GM20431 (cell line): Measurements from ENCODE around the gene PLPPR1.
"Not testable (repeated sequence)": the region's sequence is repeated elsewhere in the genome, so short reads cannot be mapped to it uniquely, and the experiment has no call there.

Experiments
- in situ Hi-C: fragments of 300-500 bp; cut with MseI, MboI; formaldehyde crosslinking; loops from one replicate; pipeline ENCODE4 v1.15.0; 2020; ENCODE audit warnings: low sequenced_read_pairs; ENCODE audit not compliant: unreplicated experiment

The PLPPR1 gene

DNA sequence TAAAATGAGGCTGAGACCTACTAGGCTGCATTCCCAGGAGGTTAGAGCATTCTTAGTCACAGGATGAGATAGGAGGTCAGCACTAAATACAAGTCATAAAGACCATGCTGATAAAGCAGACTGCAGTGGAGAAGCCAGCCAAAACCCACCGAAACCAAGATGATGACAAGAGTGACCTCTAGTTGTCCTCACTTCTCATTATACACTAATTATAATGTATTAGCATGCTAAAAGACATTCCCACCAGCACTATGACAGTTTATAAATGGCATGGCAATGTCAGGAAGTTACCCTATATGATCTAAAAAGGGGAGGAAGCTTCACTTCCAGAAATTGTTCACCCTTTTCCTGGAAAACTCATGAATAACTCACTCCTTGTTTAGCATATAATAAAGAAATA is 88.6 kb downstream of the PLPPR1 start:
- in situ Hi-C loops: loop anchor here (25.0 kb wide), 1 partner anchor 120 kb away; no protein-coding TSS in a partner anchor

DNA sequence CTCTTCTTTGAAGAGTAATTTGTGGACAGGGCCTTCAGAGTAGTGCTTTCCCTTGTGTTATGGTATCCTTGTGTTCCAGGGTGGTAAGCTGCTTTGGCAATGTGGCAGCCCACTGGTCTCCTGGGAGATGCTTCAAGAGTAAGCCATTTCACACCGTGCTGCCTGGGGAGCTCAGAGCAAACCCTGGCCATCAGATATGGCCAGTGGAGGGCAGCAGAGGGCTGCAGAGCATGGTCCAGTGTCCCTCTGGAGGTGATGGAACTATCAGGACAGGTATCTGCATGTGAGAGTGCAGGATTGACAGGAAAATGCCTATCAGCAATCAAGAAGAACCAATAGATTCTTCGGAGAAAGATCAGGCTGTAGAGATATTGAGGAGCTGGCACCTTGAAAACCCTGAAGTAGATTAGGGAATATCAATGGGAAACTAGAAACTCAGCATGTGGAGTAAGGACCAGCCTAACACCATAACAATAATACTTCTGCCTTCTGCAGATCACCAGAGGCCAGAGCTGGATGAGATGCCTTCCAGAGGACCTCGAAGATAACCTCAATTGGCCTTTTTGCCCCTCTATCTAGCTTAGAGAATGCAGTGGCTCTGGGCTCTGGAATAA is 90.8 kb downstream of the PLPPR1 start:
- in situ Hi-C loops: loop anchor here (25.0 kb wide), 1 partner anchor 118 kb away; no protein-coding TSS in a partner anchor

DNA sequence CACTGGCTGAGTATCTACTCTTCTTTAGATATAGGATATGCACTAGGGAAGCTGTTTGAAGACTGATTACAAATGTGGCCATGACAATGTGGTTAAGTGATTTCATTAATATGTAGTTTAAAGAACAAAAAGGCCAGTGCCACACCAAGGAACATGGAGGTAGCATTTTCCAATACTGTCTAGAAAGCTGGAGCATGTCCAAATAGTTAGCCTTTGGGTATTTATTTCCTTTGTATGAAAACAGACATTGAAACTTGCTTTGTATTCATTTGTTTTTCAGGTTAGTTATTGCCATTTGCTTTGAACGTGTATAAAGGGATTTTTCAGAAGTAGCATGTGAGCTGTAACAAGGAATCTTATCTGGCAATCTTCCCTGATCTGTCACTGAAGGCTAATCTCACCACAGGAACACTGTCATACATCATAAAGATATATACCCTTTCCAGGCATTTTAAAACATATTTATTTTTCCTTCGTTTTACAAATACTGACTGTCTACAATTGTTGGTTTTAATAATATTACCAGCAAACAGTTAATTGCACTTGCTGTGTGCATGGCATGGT is 93.4 kb downstream of the PLPPR1 start:
- in situ Hi-C loops: loop anchor here (25.0 kb wide), 1 partner anchor 115 kb away; no protein-coding TSS in a partner anchor

DNA sequence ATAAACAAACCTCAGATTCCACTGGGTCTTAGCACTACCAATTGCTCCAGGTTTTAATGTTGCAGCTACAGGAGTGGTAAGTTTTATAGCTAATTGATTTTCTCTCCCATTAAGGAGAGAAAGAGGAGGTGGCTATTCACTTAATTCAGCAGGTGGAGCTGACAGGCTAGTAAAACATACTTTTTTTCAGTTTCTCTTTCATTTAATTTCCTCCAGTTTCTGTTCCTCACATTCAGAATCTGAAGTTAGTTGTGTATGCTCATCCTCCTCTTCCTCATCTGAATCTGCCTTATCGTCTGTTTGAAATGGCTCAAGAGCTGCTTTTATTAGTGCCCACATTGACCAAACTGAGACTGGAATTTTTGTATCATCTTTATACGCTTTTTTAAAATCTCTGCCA is 98.0 kb downstream of the PLPPR1 start:
- in situ Hi-C loops: no loop called here

DNA sequence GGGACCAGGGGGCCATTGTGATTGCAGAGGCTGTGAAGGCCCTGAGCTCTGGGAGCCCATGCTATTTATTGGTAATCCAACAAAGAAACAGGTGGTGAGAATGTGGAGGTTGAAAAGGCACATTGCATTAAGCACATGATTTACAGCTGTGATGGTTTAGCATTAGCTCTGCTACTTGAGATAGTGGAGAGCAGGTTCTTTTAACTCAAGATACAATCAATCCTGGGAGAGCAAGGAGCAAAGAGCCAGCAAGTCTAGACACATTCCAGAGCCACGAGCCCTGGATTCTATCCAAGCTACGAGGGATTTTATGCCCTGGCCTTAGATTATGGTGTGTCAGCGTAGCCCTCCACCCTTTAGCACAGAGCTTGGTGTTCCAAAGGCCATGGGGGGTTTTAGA is 98.8 kb downstream of the PLPPR1 start:
- in situ Hi-C loops: not testable (repeated sequence)

DNA sequence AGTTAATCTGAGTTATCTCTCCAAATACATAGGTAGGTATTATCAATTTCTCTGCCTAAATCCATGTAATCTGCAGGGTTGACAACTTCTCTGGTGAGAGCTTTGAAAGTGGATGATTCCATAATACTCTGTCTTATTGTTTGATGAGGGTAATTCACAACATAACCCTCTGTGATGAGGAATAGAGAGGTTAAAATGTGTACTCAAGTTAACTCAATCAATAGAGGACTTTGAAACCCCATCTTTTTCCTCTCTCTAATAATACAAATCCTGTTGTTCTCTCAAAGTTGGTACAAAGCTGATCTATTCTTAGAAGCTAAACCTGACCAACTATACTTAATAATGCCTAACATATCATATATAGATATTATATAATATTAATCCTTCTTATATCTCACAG is 100.1 kb downstream of the PLPPR1 start:
- in situ Hi-C loops: no loop called here

DNA sequence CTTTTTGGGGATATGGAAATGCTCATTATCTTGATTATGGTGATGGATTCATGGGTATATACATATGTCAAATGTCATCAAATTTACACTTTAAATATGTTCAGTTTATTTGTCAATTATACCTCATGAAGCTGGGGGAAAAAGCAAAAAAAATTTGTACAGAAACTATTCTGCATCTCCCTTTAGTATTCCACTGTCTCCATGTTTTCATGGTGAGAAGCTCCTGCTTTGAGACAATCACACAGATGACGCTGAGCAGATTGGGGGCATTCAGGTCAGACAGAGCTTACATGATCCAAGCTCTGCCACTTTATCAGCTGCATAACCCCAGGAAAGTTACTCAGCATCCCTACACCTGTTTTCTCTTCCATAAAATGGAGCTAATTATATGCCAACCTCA is 101.5 kb downstream of the PLPPR1 start:
- in situ Hi-C loops: no loop called here

DNA sequence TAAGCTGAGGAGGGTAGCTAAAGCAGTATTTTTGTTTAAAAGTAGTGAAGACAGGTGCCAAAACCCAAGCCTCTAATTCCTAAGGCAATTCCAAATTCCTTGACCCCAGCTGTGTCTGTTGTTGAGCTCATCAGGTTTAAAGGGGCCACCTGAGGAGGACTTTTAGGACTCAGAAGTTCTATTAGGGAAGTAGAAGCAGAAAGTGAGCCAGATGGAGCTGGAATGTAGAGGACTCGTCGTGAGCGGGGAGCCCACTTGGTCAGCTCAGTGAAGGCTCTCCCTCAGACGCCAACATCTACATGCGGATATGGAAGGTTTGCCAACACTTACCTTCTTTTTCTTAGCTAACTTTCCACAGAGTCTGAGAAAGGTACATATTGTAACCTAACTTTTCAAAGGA is 102.8 kb downstream of the PLPPR1 start:
- in situ Hi-C loops: no loop called here

DNA sequence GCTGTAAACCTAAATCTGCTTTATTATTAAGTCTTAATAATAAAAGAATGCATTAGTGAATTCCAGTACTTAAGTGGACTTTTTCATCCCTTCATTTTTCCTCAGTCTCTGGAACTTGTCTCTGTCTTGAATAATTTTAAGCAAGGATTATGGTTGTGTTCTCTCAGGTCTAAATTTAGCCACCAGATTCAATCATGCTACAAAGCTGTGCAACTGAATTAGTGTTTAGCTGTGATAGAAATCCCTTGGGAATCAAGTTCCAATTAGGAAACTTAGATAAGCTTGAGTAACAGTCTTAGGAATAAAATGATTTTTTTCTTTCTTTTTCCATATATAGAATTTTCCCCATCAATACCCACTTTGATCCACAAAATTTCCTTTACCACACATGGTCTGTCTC is 104.3 kb downstream of the PLPPR1 start:
- in situ Hi-C loops: no loop called here

DNA sequence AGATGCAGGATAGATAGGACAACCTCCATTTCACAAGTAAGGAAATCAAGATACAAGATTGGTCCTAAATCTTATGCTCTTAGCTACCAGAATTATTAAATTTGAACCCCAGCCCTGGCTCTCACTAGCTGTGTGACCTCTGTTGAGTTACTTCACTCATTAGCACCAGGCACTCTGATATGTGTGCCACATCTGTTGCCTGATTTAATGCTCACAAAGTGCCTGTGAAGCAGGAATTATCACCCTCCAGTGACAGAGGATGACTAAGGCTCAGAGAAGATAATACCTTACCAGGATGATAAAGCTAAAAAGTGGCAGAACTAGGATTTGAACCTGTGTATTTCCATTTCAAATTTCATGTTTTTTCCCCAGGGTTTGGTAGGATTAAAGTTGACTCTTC is 110.0 kb downstream of the PLPPR1 start:
- in situ Hi-C loops: no loop called here

DNA sequence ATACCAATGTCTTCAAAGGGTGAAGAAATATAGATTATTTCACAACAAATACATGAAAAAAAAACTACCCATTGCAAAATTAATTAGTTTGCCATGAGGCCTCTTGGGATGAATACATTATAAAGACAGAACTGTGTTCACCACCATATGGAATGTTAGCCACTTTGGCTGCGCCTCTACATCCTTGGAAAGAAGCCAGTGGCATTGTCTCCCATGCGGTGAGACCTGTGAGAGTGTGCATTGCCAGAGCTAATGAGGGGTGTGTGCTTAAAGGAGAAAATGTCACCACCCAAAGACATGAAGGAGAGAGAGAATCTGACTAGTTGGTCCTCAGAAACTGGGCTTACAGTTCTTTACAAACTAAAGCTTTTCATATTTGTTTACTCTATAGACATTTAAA is 110.6 kb downstream of the PLPPR1 start:
- in situ Hi-C loops: no loop called here

DNA sequence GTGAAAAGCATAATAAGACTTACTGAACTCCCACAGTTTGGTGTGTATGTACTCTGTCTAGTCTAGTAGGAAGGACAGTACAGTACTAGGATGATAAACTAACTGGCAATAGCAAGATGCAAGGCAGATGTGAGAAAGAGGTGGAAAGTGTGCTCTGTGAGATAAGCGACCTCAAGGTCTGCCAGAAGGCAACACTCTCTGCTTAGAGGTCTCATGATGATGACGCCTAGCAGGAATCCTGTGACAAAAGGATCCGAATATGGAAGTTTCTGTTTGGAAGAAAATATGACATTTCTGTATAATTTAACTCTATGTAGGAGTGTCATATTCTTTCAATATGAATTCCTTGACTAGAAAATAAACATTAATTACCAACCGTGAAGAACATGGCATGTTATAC is 112.2 kb downstream of the PLPPR1 start:
- in situ Hi-C loops: no loop called here

DNA sequence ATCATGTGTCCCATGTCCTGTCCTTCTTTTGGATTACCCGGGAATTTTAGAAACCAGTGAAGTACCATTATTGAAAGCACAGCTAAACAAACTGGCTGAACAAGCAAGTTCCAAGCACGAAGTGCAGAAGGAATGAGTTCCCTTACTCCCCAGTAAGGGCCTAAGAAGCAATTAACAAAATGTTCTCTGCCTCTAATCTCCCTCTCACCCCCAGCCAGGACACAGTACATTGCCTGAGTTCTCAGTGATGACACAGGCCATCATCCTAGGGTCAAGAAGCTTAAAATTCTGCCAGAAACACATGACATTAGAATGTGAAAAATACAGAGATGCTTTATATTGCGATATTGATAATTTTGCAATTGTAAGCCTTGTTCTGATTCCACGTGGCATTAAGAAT is 118.0 kb downstream of the PLPPR1 start:
- in situ Hi-C loops: no loop called here

DNA sequence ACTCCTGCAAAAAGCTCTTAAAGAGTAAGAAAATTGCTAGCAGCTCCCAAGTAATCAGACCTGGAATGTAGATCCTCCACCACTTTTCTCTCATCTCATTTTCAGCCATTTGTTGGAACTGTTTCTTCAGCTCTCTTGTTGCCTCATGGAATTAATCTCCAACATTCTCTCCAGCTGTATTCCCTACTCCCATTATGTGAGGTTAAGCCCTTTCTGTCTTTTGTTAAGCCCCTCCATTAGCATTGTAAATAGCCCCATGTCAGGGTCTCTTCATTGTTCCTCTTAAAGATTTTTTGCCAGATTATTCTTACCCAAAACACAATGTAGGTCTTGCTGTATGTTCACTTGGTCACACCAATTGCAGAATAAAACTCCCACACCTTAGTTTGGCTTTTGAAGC is 119.8 kb downstream of the PLPPR1 start:
- in situ Hi-C loops: no loop called here

DNA sequence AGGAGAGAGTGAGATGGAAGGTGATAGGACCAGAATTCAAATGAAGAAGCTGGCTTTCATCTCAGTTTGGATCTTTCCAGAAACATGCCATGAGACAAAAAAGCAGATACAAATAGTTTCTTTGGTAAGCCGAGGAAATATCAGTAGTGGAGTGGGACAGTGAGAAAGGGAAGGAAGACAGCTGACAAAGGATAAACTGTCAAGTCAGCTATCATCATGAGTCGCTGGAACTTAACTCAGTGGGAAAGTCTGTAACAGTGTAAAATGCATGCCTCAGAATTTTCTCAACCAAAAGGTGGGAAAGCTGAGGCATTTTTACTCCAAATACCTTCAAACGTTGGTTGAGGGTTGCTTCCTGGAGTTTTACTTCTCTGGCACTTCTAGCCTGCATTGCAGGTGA is 129.8 kb downstream of the PLPPR1 start:
- in situ Hi-C loops: no loop called here

DNA sequence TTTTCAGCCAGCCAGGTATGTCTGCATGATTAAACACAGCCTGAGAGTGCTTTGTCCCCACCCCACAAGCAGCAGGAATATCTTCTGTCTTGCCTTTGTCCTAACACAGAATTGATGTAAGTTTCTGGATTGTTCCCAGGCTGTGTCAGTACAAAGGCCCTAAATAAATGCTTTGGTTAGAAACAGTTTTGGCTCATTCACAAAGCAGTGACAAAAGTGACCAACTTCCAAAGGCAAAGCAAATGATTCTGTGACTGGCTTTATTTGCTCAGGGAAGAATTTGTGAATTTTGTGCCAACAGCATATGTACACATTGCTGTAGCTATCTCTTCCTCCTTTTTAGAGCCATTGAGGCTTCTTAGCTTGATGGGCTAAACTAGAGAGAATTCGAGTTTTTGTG is 133.7 kb downstream of the PLPPR1 start:
- in situ Hi-C loops: no loop called here

DNA sequence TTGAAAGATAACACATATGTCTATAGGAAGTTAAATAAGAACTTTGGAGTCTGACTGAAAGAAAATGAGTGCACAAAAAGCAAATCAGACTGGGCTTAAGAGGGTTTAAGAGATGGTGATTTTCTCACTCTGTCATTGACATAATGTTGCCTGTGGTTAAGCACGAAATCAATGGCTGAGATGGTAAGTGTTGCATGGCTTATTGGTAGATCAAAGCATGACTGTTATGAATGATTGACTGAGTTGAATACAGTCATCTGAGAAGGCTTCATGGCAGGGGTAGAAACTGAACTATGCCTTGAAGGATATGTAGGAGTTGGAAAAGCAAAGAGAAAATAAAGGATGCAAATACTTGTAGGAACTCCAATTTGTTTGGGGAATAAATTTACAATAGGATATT is 136.6 kb downstream of the PLPPR1 start:
- in situ Hi-C loops: no loop called here

DNA sequence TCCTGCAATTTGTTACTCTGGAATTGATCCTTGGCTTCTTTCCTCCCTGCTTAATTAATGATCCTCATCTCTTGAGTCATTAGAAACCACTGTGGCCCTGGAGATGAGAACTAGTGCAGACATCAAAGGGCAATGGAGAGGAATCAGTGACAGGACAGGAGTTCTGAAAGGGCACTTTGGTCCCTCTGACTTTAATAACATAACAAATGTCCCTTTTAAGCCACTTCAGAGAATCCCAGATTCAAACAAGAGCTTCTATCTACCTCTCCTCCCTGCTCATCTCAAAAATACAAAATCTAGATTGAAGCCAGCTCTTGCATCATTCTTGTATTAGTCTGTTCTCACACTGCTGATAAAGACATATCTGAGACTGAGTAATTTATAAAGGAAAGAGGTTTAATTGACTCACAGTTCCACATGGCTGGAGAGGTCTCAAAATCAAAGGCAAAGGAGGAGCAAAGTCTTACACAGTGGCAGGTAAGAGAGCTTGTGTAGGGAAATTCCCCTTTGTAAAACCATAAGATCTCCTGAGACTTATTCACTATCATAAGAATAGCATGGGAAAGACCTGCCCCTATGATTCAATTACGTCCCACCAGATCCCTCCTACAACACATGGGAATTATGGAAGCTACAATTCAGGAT is 139.1 kb downstream of the PLPPR1 start:
- in situ Hi-C loops: no loop called here

DNA sequence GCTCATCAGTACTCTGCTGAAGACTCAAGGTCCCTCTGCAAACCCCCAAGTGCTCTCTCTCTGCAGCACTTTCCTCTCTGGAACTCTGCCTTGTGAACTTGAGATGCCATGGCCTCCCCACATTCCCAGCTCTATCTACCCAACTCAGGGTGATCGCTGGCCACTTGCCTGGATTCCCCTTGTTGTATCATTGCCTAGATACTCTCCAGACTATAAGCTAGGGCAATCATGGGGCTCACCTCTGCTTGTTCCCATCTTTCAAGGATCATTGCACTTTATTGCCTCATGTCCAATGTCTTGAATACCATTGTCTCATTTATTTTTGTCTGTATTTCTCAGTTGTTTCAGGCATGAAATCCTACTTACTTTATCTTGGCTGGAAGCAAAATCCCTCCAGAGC is 144.1 kb downstream of the PLPPR1 start:
- in situ Hi-C loops: no loop called here

DNA sequence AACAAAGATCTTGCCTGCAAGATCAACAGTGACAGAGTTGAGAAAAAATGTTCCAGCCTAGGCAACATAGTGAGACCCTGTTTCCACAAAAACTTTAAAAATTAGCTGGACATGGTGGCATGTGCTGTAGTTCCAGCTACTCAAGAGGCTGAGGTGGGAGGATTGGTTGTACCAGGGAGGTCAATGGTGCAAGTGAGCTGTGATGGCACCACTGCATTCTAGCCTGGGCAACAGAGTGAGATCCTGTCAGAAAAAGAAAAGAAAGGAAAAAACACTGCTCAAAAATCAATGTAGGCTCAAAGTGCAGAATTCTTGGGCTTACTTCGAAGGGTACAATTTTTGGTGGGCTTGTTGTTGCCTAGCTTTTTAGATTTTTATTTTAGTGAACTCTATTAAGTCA is 145.4 kb downstream of the PLPPR1 start:
- in situ Hi-C loops: no loop called here

DNA sequence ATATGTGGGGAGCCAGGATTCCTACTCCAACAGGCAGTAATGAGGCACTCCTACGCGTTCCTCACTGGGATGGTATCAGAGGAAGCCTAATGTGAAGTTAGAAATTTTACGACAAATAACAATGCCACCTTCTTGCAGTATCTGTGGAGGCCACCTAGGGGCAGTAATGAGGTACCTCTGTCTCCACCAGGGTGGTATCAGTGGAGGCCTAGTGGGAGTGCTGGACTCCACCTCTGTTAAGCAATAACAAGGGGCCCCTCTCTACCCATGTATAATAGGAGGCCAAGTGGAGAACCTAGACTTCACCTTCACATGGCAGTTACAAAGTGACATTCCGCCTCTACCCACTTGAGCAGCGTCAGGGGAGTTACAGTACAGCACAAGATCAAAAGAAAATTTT is 147.9 kb downstream of the PLPPR1 start:
- in situ Hi-C loops: no loop called here

DNA sequence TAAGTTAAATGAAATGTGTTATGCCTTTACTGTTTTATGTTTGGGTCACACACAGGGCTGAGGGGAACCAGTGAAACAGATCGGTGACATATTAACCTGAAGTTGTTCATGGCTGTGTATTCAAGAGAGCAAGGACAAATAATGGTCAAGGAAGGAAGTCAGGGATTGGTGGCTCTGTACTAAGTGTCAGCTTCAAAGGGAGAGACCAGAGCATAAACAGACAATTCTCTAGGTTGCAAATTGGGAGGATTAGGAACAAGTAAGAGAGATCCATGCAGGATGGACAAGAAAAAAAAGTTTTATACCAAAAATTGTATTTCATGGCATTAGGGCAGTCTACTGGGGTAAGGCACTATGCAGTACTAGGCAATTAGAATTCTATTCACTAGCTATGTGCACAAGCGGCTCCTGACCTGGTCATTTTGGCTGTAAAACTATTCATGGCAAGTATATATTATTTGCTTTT is 156.3 kb downstream of the PLPPR1 start:
- in situ Hi-C loops: no loop called here
